Measurements from ENCODE around the gene SNX11.

SNX11 gene

GRCh38 chr17:48084932-48085331, 22.6 kb upstream of the SNX11 start:
- no peak for DNase-seq (ENCODE audit: extremely low read depth, insufficient read length)
- TF ChIP-seq CTCF (IDR thresholded peaks at IDR 0.05; ENCODE audit: insufficient read depth, low read length, poor library complexity, severe bottlenecking) = no peak
- no peaks in the 10 kb centered on the region for H3K36me3 ChIP-seq (ENCODE audit: control insufficient read depth, insufficient read depth, low read length)
- no peaks in the 10 kb centered on the region for H3K27me3 ChIP-seq (replicated peaks; ENCODE audit: control insufficient read depth, insufficient read depth, low read length)
- H3K4me3 ChIP-seq (replicated peaks; ENCODE audit: low read depth, low read length) = no peak overlapping the region

- DNase-seq (ENCODE audit: extremely low read depth, insufficient read length) = no peak
- no peaks in the 10 kb centered on the region for H3K36me3 ChIP-seq (ENCODE audit: control insufficient read depth, insufficient read depth, low read length)
- no peaks in the 10 kb centered on the region for H3K27me3 ChIP-seq (replicated peaks; ENCODE audit: control insufficient read depth, insufficient read depth, low read length)
- no peak for TF ChIP-seq CTCF (IDR thresholded peaks at IDR 0.05; ENCODE audit: insufficient read depth, low read length, poor library complexity, severe bottlenecking)
- no peak overlapping the region for H3K4me3 ChIP-seq (replicated peaks; ENCODE audit: low read depth, low read length)
Observed at GRCh38 chr17:48093341-48094045, 14.1 kb upstream of the SNX11 start.

- DNase-seq (ENCODE audit: extremely low read depth, insufficient read length) = no peak
- Histone ChIP-seq H3K36me3 (ENCODE audit: control insufficient read depth, insufficient read depth, low read length) (no peaks in the 10 kb centered on the region), H3K4me3 (replicated peaks; ENCODE audit: low read depth, low read length) (no peak overlapping the region), H3K27me3 (replicated peaks; ENCODE audit: control insufficient read depth, insufficient read depth, low read length) (no peaks in the 10 kb centered on the region)
- no peak for TF ChIP-seq CTCF (IDR thresholded peaks at IDR 0.05; ENCODE audit: insufficient read depth, low read length, poor library complexity, severe bottlenecking)
Observed at GRCh38 chr17:48095611-48096010, 12.0 kb upstream of the SNX11 start.

GRCh38 chr17:48100160-48100559, 7.4 kb upstream of the SNX11 start:
- no peak for TF ChIP-seq CTCF (IDR thresholded peaks at IDR 0.05; ENCODE audit: insufficient read depth, low read length, poor library complexity, severe bottlenecking)
- H3K36me3 ChIP-seq (ENCODE audit: control insufficient read depth, insufficient read depth, low read length) = no peaks in the 10 kb centered on the region
- peak overlapping the region; percentile 88 for H3K4me3 ChIP-seq (replicated peaks; ENCODE audit: low read depth, low read length)
- no peaks in the 10 kb centered on the region for H3K27me3 ChIP-seq (replicated peaks; ENCODE audit: control insufficient read depth, insufficient read depth, low read length)
- DNase-seq (ENCODE audit: extremely low read depth, insufficient read length) = no peak

- no peak for DNase-seq (ENCODE audit: extremely low read depth, insufficient read length)
- TF ChIP-seq CTCF (IDR thresholded peaks at IDR 0.05; ENCODE audit: insufficient read depth, low read length, poor library complexity, severe bottlenecking) = no peak
Observed at GRCh38 chr17:48100591-48101011, 7.0 kb upstream of the SNX11 start.

More at GRCh38 chr17:48100591-48101011, 7.0 kb upstream of the SNX11 start:
- Histone ChIP-seq H3K4me3 (replicated peaks; ENCODE audit: low read depth, low read length) (peak overlapping the region; percentile 88), H3K27me3 (replicated peaks; ENCODE audit: control insufficient read depth, insufficient read depth, low read length) (no peaks in the 10 kb centered on the region), H3K36me3 (ENCODE audit: control insufficient read depth, insufficient read depth, low read length) (no peaks in the 10 kb centered on the region)

All from GM06990 (cell line).